Measurements from ENCODE around the gene PLCL2. TPM values are rescaled to one million over a fixed set of nuclear protein-coding genes. Genes with fewer than 3 reads are reported as not detected.

Gene PLCL2
- total and polyA plus RNA-seq, 12 donors: 4.5 to 44.0 (median 27.1) TPM

DNA sequence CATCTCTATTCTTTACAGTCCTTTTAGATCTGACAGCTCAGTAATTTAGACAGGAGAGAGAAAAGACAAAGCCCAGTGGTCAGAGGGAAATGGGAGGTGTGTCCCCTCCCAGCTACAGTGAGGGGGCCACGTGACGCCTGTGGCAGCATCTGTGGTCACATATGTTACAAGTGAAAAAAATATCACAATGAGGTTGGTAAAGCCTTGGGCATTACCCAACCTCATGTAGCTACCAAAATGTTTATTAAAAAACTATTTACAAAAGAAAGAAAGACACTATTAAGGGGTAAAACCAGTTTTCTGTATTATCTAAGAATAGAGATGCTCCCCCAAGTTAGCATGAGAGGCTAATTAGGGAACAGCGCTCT lies 42.9 kb upstream of the PLCL2 start:
- Histone ChIP-seq H3K4me1 (replicated peaks in 1 of 2) (peaks cover 16 to 35% of the 10 kb centered on the region in 2 donors), H3K27ac (peak overlapping the region in 2 of 5 donors; percentile 17 to 66), H3K4me3 (peak overlapping the region in 1 of 4 donors; percentile 59), H3K27me3 (no peaks in the 10 kb centered on the region), H3K9me3 (replicated peaks in 1 of 3) (no peaks in the 10 kb centered on the region), H3K36me3 (replicated peaks in 1 of 2) (no peaks in the 10 kb centered on the region)
- 47 to 60% (median 58%) methylated on average over 3 of the region's 3 CpGs for WGBS, 4 donors
- intact Hi-C loops (cut with DNase I): no loop called here
- no peak for TF ChIP-seq POLR2A (IDR thresholded peaks at IDR 0.05)
- TF ChIP-seq, protein P1, sequence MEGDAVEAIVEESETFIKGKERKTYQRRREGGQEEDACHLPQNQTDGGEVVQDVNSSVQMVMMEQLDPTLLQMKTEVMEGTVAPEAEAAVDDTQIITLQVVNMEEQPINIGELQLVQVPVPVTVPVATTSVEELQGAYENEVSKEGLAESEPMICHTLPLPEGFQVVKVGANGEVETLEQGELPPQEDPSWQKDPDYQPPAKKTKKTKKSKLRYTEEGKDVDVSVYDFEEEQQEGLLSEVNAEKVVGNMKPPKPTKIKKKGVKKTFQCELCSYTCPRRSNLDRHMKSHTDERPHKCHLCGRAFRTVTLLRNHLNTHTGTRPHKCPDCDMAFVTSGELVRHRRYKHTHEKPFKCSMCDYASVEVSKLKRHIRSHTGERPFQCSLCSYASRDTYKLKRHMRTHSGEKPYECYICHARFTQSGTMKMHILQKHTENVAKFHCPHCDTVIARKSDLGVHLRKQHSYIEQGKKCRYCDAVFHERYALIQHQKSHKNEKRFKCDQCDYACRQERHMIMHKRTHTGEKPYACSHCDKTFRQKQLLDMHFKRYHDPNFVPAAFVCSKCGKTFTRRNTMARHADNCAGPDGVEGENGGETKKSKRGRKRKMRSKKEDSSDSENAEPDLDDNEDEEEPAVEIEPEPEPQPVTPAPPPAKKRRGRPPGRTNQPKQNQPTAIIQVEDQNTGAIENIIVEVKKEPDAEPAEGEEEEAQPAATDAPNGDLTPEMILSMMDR (IDR thresholded peaks at IDR 0.05): no peak
- DNase-seq: peak in 3 of 7 donors; percentile 27 to 31 (median 30)

DNA sequence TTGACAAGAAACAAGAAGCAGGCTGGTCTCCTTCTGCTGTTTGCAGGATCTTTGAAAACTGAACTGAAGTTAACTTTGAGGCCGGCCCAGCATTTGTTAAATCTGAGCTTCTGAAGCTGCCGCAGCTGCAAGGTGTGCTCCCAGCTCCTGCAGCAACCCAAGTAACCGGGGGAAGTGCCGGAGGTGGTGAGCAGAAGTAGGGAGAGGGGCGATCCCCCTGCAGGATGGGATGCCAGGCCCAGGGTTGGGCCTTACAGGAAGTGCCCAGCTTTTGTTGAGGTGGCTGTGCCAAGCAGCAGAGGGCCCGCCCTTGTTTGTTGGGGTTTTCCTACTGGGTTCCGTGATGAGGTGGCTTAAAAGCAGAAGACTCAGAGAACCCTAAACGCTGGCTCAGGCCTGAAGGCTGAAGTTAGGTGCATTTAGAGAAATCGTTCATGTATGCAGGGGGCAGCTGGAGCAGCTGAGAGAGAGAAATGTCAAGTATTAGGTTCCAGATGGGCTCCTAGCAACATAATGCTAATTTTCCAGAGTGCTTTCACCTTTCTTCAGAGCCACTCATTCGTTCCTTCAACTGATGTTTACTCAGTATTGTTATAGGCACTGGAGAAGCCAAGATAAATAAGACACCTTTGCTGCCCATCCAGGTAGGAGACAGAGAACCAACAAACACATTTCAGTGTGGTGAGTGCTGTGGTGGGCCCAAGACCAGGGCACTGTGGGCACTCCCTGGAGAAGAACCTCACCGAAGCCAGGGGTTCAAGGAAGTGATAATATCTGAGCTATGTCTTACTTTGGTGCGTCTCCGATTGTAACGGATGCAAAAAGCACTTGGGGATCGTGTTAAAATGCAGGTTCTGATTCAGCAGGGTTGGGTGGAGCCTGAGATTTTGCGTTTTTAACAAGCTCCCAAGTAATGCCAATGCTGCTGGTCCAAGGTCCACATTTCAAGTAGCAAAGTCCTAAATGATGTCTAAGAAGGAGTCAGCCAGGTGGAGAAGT lies 42.2 kb upstream of the PLCL2 start:
- Histone ChIP-seq H3K27me3 (no peaks in the 10 kb centered on the region), H3K4me1 (replicated peaks in 1 of 2) (peaks cover 15 to 34% of the 10 kb centered on the region in 2 donors), H3K27ac (peak overlapping the region in 2 of 5 donors; percentile 17 to 66), H3K36me3 (replicated peaks in 1 of 2) (no peaks in the 10 kb centered on the region), H3K9me3 (replicated peaks in 1 of 3) (no peaks in the 10 kb centered on the region), H3K4me3 (no peak overlapping the region)
- peak in 5 of 7 donors; percentile 33 to 63 (median 35) for DNase-seq
- intact Hi-C loops (cut with DNase I): no loop called here
- TF ChIP-seq POLR2A (IDR thresholded peaks at IDR 0.05): no peak
- TF ChIP-seq, protein P1 (IDR thresholded peaks at IDR 0.05): no peak
- 64 to 77% (median 74%) methylated on average over 16 of the region's 16 CpGs for WGBS, 4 donors

DNA sequence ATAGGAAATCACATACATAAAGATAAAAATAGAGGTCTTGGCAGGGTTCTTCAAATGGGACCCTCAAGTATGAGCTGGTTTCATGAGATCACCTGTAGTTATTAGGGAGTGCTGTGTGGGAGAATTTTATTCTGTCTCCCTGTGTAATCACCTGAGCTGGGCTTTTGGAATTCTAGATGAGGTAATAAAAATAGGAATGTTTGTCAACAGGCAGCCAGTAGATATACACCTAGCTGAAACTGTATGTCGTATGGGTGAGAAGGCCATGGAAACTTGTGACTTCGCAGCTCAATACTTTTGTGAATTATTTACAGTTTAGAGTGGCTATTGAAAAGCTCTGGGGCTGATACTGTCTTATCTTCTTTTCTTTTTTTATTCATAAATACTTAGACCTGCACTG lies 40.5 kb upstream of the PLCL2 start:
- no peaks in the 10 kb centered on the region for H3K9me3 ChIP-seq (replicated peaks in 1 of 3)
- 91 to 100% (median 95%) methylated on average over 2 of the region's 2 CpGs for WGBS, 4 donors
- H3K4me1 ChIP-seq (replicated peaks in 1 of 2): peaks cover 3 to 27% of the 10 kb centered on the region in 2 donors
- DNase-seq: no peak
- H3K27ac ChIP-seq: no peak overlapping the region
- H3K4me3 ChIP-seq: no peak overlapping the region
- no peaks in the 10 kb centered on the region for H3K27me3 ChIP-seq
- no peak for TF ChIP-seq POLR2A (IDR thresholded peaks at IDR 0.05)
- TF ChIP-seq, protein P1 (IDR thresholded peaks at IDR 0.05): no peak
- no peaks in the 10 kb centered on the region for H3K36me3 ChIP-seq (replicated peaks in 1 of 2)
- intact Hi-C loops (cut with DNase I): no loop called here

DNA sequence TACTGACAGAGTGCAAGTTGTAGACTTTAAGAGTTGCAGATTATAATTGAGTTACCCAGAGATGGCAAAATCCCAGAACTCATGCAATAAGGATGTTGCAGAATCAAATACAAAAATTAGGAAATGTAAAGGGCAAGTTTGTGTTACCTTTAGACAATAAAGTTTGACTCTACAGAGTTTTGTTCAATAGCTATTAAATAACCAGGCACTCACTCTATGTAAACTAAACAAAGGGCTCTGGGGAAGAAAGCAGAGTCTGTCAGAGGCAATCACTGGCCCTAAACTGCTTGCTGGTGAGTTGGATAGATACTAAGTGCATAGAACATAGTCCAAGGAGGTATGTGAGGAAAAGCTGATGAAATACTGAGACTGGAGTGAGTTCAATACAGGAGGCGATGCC lies 40.0 kb upstream of the PLCL2 start:
- H3K27ac ChIP-seq: no peak overlapping the region
- intact Hi-C loops (cut with DNase I): no loop called here
- WGBS, 4 donors: 87 to 97% (median 94%) methylated on average over 1 of the region's 1 CpG
- H3K4me1 ChIP-seq (replicated peaks in 1 of 2): peaks cover 7 to 33% of the 10 kb centered on the region in 2 donors
- TF ChIP-seq, protein P1 (IDR thresholded peaks at IDR 0.05): no peak
- TF ChIP-seq POLR2A (IDR thresholded peaks at IDR 0.05): no peak
- DNase-seq: no peak
- no peaks in the 10 kb centered on the region for H3K36me3 ChIP-seq (replicated peaks in 1 of 2)
- no peaks in the 10 kb centered on the region for H3K9me3 ChIP-seq (replicated peaks in 1 of 3)
- no peak overlapping the region for H3K4me3 ChIP-seq
- H3K27me3 ChIP-seq: no peaks in the 10 kb centered on the region
